RWPE2 (cell line): ENCODE results near the gene TBC1D19.

Experiments used
- ATAC-seq: fragments of 200-7000 bp; cut with Tn5 transposase; 3 replicates; pipeline ENCODE4 v1.9.1; 2021; ENCODE audit warnings: low read depth
- DNase-seq: peaks from one replicate; pipeline ENCODE4 v3.0.0-alpha.2; 2020; ENCODE audit warnings: low spot score
- H3K27ac ChIP-seq: fragments of 450-650 bp; 2 replicates; pipeline ENCODE4 v1.5.1; 2017; ENCODE audit warnings: mild to moderate bottlenecking; ENCODE audit not compliant: poor library complexity, severe bottlenecking
- H3K27me3 ChIP-seq: fragments of 250-450 bp; sonication (Bioruptor Pico); 2 replicates; pipeline ENCODE4 v1.5.1; 2021; ENCODE audit warnings: mild to moderate bottlenecking, moderate library complexity; ENCODE audit not compliant: insufficient read depth, poor library complexity, severe bottlenecking
- H3K36me3 ChIP-seq: fragments of 250-450 bp; sonication (Bioruptor Pico); 2 replicates; pipeline ENCODE4 v1.5.1; 2020; ENCODE audit warnings: low read depth, mild to moderate bottlenecking, moderate library complexity
- H3K4me1 ChIP-seq: fragments of 250-450 bp; sonication (Bioruptor Pico); 2 replicates; pipeline ENCODE4 v1.5.1; 2021; ENCODE audit warnings: mild to moderate bottlenecking, moderate library complexity; ENCODE audit not compliant: insufficient read depth, poor library complexity, severe bottlenecking
- H3K4me3 ChIP-seq: fragments of 250-450 bp; sonication (Bioruptor Pico); 2 replicates; pipeline ENCODE4 v1.5.1; 2021; ENCODE audit warnings: mild to moderate bottlenecking, moderate library complexity; ENCODE audit not compliant: severe bottlenecking
- H3K9me3 ChIP-seq: fragments of 250-450 bp; sonication (Bioruptor Pico); 2 replicates; pipeline ENCODE4 v1.5.1; 2021; ENCODE audit warnings: mild to moderate bottlenecking, moderate library complexity; ENCODE audit not compliant: severe bottlenecking
- TF ChIP-seq, protein P1 (sequence below): fragments of 450-650 bp; IDR thresholded peaks from one replicate; pipeline ENCODE4 v1.5.1; 2017; ENCODE audit warnings: mild to moderate bottlenecking, moderate library complexity; ENCODE audit not compliant: poor library complexity, severe bottlenecking

TBC1D19 gene

DNA sequence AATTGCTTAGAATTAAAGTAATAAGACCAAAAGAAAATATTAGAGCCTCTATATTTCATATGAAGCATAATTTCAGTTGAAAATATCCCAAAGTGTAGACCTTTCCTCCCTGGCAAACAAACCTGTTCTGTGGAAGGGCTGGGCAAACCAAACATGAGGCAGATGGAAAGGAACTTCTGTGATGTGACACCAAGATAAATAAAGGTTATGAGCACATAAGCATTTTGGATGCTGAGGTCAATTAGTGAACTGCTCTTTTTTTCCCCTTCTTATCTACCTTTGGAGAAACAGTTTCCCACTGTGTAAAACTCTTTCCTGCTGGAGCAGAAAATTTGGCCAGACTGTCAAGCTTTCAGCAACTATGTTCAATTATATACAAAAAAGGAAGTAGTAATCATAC lies 167.1 kb downstream of the TBC1D19 start:
- H3K27me3 ChIP-seq = no peaks in the 10 kb centered on the region
- peaks cover 8% of the 10 kb centered on the region; the same call in 1 of the 2 replicates for H3K36me3 ChIP-seq
- H3K4me3 ChIP-seq = no peak overlapping the region
- no peaks in the 10 kb centered on the region for H3K4me1 ChIP-seq
- TF ChIP-seq, protein P1, sequence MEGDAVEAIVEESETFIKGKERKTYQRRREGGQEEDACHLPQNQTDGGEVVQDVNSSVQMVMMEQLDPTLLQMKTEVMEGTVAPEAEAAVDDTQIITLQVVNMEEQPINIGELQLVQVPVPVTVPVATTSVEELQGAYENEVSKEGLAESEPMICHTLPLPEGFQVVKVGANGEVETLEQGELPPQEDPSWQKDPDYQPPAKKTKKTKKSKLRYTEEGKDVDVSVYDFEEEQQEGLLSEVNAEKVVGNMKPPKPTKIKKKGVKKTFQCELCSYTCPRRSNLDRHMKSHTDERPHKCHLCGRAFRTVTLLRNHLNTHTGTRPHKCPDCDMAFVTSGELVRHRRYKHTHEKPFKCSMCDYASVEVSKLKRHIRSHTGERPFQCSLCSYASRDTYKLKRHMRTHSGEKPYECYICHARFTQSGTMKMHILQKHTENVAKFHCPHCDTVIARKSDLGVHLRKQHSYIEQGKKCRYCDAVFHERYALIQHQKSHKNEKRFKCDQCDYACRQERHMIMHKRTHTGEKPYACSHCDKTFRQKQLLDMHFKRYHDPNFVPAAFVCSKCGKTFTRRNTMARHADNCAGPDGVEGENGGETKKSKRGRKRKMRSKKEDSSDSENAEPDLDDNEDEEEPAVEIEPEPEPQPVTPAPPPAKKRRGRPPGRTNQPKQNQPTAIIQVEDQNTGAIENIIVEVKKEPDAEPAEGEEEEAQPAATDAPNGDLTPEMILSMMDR = no peak
- H3K9me3 ChIP-seq = no peaks in the 10 kb centered on the region
- no peak overlapping the region for H3K27ac ChIP-seq
- DNase-seq (no peak), ATAC-seq (no peak)

DNA sequence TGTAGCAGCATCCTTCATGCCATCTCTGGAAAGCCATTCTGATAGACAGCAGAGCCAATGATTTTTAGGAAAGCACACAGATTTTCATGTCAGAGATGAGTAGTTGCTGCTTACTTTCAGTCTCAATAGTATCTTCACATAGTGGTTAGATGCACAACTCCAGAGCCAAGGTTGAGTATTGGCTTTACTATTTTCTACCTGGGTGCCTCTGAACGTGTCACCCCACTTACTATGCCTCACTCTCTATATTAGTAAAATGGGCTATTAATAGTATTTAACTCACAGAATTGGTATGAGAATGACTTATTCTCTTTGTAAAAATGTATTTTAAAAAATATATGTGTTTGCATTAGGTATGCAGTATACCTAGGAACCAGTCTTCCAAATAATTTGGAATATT lies 168.0 kb downstream of the TBC1D19 start:
- peaks cover 8% of the 10 kb centered on the region; the same call in 1 of the 2 replicates for H3K36me3 ChIP-seq
- no peaks in the 10 kb centered on the region for H3K4me1 ChIP-seq
- no peak overlapping the region for H3K4me3 ChIP-seq
- DNase-seq (no peak), ATAC-seq (no peak)
- no peaks in the 10 kb centered on the region for H3K27me3 ChIP-seq
- H3K9me3 ChIP-seq = no peaks in the 10 kb centered on the region
- H3K27ac ChIP-seq = no peak overlapping the region
- TF ChIP-seq, protein P1 = no peak

DNA sequence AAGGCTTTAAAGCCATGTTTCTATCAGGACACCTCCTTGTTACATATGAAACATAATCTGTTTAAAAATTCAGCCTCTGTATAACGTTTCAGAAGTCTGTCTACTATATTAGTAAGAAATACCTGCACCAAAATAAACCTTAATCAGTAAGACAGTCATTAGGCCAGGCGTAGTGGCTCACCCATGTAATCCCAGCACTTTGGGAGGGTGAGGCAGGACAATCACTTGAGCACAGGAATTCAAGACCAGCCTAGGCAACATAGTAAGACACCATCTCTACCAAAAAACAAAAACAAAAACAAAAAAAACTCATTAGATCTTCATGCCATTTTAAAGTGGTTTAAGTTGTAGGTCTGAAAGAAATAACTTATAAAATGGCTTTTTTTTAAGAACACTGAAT lies 169.3 kb downstream of the TBC1D19 start:
- DNase-seq = no peak
- no peak for ATAC-seq
- TF ChIP-seq, protein P1 = no peak
- Histone ChIP-seq H3K4me1 (no peaks in the 10 kb centered on the region), H3K36me3 (peaks cover 8% of the 10 kb centered on the region; the same call in 1 of the 2 replicates), H3K27me3 (no peaks in the 10 kb centered on the region), H3K27ac (no peak overlapping the region), H3K4me3 (no peak overlapping the region), H3K9me3 (no peaks in the 10 kb centered on the region)

DNA sequence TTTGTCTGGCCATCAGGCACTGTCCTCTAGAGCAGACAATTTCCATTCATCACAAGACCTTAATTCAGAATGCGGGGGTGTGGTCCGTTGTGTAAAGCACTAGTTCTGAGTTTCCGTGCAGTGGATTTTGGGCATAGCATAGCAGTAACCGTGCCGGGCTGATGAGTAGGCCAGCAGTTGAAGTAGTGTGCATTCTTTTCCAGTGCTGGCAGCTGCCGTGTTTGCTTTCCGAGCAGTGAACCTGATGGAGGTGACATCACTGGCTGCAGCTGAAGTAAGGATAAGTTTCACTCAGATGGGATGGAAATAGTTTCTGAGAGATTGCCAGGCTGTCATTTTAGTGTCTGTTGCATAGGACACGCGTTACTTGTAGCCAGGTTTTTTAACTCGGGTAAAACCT lies 169.7 kb downstream of the TBC1D19 start:
- ATAC-seq (no peak), DNase-seq (no peak)
- TF ChIP-seq, protein P1 = no peak
- Histone ChIP-seq H3K4me1 (no peaks in the 10 kb centered on the region), H3K27me3 (no peaks in the 10 kb centered on the region), H3K27ac (no peak overlapping the region), H3K9me3 (no peaks in the 10 kb centered on the region), H3K36me3 (peaks cover 7% of the 10 kb centered on the region; the same call in 1 of the 2 replicates), H3K4me3 (no peak overlapping the region)

DNA sequence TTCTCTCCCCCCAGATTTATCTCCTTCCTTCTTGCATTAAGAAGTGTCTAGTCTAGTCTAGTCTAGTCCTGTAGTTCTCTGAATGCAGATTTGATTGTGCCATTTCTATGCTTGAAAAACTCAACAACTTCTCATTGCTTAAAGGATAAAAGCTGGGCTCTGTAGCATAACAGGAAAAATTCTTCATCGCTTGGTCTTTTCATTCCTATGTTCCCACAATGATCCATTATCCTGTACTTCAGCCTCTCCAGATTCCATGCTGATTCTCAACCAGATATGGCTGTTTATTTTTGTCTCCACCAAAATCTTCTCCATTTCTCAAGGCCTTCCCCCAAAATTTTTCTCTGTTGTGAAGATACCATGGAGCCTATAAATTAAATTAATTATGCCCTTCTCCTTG lies 173.9 kb downstream of the TBC1D19 start:
- no peak for ATAC-seq
- H3K27ac ChIP-seq = no peak overlapping the region
- H3K4me3 ChIP-seq = no peak overlapping the region
- H3K36me3 ChIP-seq = no peaks in the 10 kb centered on the region
- H3K27me3 ChIP-seq = no peaks in the 10 kb centered on the region
- H3K9me3 ChIP-seq = no peaks in the 10 kb centered on the region
- H3K4me1 ChIP-seq = no peaks in the 10 kb centered on the region
- DNase-seq = no peak
- TF ChIP-seq, protein P1 = no peak
